Activated T-cell treated with anti-CD3 and anti-CD28 coated beads, Interleukin-2, amount 50 U/mL, for 1 hour (primary cell): ENCODE results near the gene LDLRAD3.

Source experiments
- DNase-seq: peaks from one replicate; pipeline ENCODE4 v3.0.0-alpha.2; 2020

Gene LDLRAD3

DNA sequence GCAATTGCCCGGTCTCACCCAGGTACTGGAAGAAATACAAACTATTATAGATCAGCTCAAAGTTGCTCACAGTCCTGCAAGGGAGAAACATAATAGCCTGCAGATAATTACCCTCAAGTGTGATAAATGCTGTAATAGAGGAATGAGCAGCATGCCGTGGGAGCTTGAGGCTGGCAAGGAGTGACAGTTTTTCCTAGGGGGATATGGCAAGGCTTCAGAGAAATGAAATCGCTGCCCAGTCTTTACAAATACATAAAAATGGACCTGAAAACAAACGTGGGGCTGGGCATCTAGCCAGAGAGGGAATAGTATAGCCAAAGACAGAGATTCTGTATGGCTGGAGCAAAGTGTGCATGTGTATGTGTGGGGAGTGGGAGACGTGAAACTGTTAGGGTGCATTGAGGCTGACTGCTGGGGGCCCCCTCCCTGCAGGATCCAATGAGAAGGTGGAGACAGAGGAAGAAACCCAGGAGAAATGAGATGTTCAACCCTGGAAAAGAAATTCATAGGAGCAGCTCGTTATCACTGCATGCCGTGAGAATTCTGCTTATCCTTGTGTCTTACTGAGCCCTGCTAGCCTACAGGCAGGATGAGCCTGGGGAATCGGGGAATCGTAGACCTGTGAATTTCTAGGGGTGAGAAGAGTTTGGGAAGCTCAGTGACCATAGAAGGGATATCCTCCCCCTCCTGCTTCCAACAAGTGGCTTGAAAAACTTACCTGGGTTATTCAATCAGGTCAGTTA is 167.0 kb downstream of the LDLRAD3 start:
- DNase-seq = no peak

DNA sequence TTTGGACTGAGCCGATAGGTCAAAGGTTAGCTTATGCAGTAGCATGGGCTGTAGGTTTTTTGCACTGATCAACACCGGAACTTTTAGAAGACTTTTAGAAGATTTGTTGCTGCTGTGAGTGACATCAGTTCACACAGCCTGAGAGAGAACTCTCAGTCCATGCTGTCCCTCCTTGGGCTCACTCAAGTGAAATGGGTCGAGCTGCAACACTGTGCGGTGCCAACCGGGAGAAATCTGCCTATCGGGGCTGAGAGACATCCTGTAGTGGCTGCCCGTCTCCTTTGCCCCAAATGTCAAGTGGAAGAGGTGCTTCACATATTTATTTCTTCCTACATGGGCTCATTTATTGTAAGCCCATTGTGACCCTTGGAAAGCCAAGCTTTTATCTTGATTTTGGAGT is 170.2 kb downstream of the LDLRAD3 start:
- no peak for DNase-seq

DNA sequence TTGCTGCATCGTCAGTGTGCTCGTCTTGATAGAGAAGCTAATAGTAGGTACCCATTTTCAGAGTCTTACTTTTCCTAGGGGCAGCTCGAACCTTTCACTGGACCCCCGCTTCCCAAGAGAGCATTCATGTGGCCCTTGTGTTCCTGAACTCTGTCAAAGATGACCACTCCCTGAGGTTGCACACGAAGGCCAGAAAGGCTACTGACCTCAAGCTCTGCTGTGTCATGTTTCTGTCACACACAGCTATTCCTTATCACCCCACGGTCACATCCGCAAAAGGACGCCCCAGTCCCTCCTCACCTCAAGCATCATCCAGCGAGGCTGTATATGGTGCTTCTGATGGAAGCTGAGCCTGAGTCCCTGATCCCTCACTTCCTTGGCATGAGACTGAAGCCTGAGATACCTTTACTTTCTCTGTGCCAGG is 171.5 kb downstream of the LDLRAD3 start:
- DNase-seq = no peak

DNA sequence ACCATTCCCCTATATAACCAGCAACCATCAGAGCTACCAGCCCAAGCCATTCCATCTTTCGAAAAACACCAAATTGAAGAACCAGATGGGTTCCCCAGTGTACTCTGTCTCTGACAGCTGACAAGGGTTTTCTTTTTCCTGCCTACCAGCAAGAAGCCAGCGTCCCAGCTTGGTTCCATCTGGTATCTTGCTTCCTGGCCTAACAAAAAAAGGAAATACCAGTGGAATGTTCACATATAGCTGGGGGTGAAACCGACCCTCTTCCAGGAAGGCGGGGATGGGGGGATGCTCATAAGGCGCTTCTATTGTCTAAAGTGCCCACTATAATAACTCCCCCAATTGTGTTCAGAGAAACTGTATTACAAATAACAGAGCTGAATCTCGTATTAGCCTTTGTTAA is 172.3 kb downstream of the LDLRAD3 start:
- DNase-seq = no peak

DNA sequence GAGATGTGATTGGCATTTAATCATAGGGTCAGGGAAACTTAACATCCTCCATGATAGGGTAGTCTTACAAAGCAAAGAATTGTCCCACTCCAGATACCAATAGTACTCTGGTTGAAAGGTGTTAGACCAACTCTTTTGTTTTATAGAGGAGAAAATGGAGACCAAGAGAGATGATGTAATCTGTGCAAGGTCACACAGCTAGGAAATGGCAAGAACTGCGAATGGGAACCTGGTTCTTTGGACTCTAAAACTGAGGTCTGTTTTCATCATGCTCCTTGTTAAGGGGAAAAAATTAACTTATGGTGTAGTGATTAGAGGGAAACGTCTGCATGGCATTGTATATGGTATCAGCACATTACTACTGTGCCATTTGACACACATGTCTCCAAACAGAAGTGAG is 174.2 kb downstream of the LDLRAD3 start:
- no peak for DNase-seq

DNA sequence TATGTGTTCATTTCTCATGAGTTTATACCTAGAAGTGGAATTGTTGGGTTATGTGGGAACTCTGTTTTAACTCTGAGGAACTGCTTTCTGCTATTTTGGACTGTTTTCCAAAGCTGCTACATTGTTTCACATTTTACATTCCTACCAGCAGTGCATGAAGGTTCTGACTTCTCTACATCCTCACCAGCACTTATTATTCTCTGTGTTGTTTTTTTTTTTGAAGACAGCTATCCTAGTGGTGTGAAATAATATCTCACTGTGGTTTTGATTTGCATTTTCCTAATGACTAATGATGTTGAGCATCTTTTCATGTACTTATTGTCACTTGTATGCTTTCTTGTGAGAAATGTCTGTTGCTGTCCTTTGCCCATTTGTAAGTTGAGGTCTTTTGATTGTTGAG is 175.4 kb downstream of the LDLRAD3 start:
- DNase-seq = no peak

DNA sequence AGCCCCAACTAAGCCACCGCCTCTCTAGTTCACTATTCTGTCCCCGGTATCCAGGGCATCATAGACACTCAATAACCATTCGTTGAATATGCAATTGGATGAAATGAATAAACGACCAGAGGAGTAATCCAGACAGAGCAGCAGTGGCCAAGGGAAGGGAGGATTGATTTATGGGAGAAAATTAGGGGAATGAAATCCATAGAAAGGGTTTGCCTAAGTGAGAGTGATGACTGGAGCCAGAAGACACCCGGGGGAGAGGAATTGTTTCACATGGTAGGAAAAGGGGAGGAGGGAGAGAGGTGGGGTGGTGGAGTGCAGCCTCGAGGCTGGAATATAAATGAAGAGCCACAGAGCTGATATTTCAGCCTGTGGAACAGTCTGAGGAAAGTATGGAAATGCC is 177.2 kb downstream of the LDLRAD3 start:
- no peak for DNase-seq

DNA sequence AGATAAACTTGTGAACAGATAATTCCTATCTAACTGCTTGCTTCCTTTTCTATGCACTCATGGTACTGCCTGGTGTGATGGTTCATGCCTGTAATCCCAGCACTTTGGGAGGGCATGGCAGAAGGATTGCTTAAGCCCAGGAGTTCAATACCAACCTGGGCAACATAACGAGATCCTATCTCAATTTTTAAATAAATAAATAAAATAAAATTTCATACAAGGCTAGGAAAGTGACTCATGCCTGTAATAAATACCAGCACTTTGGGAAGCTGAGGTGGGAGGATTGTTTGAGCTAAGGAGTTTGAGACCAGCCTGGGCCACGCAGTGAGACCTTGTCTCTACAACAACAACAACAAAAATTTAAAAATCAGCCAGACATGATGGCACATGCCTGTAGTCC is 178.8 kb downstream of the LDLRAD3 start:
- DNase-seq = no peak

DNA sequence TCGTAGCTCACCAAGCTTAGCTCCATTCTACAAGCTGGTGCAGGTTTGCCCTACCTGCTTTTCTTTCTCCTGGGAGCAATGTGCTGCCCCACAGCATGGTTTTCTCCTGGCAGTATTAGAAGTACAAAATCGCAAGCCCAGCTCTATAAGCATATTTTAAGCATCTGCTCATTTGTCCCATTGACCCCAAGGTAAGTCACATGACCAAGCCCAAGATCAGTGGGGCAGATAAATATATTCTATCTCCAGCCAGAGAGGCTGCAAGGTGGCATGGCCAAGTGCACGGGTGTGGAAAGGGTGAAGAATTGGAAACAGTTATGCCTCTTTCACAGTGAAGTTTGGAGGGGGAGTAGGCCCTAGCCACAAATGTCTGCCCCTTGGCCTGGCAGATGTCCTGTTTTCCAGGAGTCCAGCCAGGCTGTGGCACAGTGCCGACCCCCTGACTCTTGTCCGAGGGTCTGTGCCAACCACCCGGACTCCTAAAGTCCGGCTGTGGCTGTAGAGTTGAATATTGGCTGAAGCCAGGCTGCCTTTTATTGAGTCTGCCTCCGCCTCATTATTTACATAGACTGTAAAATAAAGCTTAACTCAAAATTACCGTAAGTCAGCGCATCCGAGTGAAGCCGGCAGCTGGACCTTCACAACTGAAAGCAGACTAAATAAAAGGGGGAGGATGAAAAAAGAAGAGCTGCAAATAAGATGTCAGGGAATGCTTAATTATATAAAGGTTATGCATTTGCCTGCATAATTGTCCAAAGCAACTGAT is 179.7 kb downstream of the LDLRAD3 start:
- DNase-seq = no peak

DNA sequence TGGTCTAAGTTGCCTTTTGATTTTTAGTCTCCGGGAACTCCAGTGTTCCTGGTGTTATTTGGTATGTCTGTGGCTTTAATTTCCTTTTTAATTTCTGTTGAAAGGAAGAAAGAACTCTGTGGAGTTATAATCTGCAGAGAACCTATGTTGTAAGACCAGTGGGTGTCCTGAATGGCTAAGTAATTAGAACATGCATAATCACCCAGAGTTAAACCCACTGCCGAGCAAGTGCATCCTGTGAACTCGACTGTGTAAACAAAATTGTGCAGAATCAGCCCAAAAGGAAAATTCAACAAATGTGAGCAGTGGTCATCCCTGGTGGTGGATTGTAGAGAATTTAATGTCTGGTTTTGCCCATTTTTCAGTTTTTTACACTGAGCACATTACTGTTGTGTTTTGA is 182.8 kb downstream of the LDLRAD3 start:
- DNase-seq = no peak

DNA sequence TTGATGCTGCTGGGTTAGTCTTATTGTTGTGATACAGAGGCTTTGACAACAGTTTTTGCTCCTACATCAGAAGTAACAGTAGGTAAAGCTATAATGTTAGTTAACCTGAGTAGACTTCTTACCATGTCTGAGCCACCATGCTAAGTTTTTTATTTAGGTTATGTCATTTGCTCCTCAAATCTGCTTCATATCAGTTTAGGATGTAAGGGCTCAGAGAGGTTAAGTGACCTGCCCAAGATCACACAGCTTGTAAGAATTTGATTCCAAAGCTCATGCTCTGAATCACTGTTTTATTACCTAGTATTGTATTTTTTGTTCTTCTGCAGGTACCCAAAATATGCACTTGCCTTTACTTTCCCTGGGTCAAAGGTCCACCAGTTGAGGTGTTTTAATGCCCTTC is 183.7 kb downstream of the LDLRAD3 start:
- no peak for DNase-seq

DNA sequence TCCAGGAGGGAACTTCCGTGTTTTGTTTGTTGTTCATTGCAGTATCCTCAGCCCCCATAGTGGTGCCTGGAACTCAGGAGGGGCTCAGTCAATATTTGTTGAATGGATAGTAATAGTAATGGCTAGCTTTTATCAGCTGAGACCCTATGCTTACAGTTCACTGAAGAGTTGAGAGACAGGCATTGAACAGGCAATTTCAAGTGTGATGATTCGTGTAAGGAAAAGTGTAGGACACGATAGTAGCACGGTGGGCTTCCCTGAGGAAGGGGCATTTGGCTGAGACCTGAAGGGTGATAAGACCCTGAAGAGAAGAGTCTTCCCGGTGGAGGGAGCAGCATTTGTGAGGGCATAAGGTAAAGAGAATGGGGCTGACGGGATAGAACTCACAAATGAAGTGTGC is 186.1 kb downstream of the LDLRAD3 start:
- DNase-seq = no peak

DNA sequence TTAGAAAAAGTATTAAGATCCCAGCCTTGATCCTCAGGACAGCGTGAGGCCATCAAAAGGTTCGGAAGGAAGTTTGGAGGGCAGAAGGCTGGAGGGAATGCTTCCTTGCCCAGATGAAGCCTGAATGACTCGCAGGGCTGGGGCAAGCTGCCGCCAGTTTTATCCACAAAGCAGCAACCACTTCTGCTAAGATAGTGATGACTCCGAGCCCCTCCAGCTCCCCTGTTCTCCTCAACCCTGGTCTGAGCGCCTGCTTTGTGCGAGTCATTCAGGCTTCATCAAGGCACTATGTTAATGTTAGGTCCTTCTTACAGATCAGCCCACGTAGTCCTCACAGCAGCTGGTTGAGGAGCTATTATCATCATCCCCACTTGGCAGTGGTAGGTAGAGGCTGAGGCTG is 186.5 kb downstream of the LDLRAD3 start:
- DNase-seq = no peak

DNA sequence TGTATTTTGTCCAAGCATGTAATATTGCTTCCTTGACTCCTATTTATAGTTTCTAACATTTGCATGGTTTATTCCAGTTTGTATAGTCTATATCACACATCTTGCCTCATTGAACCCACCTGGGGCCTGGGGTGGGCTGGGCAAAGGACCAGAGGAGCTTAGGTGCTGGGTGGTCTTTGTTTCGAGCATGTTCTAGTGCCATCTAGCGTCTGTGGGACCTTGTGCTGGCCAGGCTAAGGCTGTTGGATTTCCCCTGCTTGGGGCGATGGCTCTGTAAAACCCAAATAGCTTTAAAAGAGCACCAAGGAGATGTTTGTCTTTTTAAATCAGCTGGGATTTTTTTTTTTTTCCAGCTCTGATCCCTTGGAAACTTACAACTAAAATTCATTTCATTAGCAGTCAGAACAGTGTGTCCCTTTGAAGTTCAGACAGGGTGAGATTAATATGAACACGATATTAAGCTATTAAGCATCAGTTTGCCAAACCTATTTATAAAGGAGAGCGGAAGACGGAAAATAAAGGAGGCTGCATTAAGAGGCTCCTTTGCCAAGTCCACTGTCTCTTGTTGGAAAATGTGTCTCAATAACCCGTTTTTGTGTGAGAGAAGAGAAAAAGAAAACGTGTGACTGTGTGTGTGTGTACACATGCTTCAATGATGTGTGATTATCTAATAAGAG is 188.0 kb downstream of the LDLRAD3 start:
- DNase-seq = no peak

DNA sequence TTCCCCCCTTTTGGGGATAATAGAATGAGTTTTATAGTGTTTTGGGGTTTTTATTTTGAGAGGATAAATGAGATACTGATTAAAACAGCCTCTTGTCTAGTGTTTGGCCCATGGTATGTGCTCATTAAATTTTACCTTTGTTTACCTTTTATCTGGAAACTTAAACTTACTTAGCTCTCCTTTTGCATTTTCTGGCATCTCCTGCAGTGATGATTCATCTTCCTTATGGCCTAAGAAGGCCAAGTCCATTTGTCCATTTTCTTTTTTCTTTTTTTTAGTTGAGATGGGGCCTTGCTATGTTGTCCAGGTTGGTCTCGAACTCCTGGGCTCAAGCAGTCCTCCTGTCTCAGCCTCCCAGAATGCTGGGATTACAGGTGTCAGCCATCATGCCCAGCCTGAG is 189.1 kb downstream of the LDLRAD3 start:
- no peak for DNase-seq

DNA sequence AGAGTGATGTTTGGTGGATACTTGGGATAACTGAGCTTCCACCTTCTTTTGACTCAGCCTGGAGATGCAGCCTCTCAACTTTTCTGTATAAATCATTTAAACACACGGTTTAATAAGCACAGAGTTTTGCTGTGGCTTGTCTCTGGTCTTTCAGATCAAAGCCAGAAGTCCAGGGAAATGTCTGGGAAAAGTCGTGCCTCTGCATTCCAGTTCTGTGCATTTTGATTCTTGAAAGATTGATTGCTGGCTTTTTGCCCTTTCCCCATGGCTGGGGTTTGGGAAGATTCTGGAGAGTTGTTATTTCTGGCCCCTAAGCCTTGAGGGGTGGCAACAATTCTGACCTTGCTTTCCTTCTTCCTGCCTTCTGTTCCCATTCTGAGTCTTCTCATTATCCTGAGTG is 191.2 kb downstream of the LDLRAD3 start:
- DNase-seq = no peak

DNA sequence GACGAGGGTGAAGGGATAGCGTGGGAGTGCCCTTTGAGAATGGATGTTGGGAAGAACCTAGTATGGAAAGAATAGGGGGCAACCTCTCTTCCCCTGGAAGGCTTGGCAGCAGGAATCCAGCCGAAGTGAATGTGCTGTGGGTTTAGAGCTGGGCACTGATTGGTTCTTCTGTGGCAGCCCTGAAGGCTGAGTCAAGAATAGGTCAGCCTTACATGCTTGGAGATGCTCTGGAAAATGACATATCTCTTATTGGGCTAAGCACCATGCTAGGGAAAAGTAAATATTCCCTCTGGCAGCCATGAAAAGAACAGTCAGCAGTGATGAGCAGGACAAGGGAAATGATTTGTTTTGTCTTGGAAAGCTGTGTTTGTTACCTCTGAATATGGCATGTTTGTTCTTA is 195.9 kb downstream of the LDLRAD3 start:
- no peak for DNase-seq

DNA sequence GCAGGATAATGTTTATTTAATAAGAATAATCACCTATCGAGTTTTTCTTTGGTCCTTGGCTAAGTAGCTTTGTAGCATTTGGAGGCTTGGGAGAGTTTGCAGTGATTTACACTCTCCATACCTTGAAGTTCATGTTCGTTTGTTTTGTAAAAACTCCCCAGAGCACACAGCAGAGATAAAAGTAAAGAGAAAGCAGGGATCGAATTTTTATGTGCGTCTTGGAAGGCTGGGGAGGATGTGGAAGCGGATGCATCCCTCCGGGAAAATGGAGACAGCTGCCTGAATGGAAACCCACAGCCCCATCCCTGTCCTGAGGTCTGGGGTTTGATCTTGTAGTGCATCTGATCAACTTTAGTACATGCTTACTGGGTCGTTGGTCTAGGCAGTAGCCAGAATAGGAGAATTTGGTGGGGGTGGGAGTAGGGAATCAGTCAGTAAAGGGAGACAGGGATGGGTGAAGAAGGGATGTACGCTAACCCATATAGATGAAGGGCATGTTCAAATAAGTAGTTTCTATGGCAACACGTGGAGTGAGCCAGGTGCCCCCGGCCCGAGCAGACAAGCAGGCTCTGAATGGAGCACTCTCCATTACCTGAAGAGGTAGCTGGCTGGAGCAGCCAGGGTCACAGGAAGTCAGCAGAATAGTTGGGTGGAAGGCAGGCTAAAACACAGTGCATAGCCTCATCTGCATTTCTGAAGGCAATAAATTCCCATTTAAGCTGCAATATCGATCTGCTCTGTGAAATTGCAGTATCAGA is 197.5 kb downstream of the LDLRAD3 start:
- DNase-seq = no peak

DNA sequence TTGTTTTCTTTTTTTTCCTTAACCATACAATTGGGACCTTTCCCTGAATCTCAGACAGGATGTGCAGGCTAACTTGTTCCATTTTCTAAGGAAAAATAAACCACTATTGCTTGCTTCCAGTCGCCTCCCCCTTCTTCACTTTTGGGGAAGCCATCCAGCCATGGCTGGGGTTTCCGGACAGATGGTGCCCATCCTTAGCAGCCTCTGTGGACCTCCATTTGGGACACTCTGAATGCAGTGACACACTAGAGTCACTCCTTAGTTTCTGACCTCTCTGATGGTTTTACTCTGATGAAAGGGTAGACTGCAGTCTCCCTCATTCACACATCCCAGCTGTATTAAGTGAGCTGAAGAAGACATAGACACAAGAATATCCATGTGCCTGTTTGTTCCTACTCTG is 198.1 kb downstream of the LDLRAD3 start:
- no peak for DNase-seq

DNA sequence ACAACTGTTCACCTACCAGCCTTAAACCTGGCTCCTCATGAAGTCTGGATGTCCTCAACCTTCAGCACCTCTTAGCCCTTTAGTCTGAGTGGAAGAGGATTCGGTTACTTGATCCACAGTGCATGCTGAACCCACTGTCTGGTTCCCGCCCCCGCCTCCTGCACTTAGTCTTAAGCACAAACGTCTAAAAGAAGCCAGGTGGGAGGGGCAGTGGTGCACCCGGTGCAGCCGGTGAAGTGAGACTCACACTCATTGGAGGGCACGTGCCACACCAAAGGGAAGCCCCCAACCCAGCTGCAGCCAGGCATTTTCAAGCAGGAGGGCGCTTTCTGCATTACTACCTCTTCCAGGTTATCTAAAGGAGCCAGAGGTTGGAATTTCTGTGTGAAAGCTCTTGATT is 198.6 kb downstream of the LDLRAD3 start:
- no peak for DNase-seq

DNA sequence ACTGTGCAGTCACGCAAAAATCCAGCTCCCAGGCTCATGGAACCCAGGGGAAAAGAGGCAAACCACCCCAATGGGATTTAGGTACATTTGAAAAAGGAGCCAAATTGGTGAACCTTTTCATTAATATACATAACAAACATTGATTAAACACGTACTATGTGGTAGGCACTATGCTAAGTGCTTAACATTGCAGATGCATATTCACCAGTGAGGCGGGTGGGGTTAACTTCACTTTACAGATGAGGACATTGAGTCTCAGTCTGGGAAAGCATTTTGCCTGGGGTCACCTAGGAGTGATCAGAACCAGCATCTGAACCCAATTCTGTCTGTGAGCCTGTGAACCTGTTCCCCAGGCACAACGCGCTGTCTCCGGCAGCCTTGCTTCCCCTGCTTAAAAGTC is 199.0 kb downstream of the LDLRAD3 start:
- DNase-seq = no peak

DNA sequence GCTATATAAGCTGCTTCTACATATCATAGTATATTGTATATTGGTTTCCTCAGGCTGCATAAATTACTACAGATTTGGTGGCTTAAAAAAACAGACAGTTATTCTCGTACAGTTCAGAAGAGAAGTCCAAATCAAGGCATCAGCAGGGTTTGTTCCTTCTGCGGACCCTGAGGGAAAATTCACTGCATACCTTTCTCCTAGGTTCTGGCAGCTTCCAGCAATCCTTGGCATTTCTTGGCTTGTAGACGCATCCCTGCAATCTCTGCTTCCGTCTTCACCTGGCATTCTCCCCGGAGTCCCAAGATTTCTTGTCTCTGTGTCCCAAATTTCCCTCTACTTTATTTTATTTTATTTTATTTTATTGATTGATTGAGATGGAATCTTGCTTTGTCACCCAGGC is 202.6 kb downstream of the LDLRAD3 start:
- no peak for DNase-seq

DNA sequence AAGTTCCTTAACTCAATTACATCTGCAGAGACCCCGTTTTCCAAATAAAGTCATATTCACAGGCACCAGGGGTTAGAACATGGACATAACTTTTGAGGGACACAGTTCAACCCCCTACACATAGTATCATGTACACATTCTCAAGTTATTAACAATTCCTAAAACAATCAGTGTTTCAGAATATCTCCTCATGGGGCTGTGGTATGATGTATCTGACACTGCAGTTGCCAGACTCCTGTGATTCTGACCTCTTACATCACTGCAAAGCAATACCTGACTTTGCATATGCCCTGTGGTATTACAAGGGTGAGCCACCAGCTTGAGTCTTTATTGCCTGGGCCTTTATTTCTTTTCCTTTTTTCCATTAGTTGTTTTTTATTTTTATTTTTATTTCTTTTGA is 203.6 kb downstream of the LDLRAD3 start:
- no peak for DNase-seq
